ENCODE results near the gene PEX11B.

DNA sequence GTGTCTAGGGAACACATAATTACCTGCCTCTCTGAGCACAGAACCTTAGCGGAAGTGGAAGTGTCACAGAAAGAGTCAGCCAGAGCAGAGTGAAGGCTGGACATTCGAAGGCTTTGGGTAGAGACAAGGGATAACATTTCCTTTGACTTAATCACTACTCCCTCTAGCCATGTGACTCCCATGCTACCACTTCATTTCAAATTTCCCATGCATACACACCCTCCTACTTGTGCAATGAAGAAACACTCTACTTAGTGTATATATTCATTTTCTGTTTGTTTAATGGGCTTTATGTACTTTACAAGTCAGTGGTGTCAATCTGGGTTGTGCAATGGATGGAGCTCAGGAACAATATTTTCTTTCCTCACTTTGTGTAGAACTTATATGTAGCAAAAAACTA is 39.8 kb downstream of the PEX11B start:
- TF ChIP-seq YY1 (tag by site-specific recombination; IDR thresholded peaks at IDR 0.05) (no peak), PRDM4 (tag by site-specific recombination; IDR thresholded peaks at IDR 0.05) (no peak), ZNF133 (tag by site-specific recombination; IDR thresholded peaks at IDR 0.05) (no peak), REST (tag by site-specific recombination; IDR thresholded peaks at IDR 0.05) (no peak), ZNF561 (tag by site-specific recombination; IDR thresholded peaks at IDR 0.05; ENCODE audit: borderline replicate concordance) (no peak), HOXA7 (CRISPR knock-in tag; IDR thresholded peaks at IDR 0.05; ENCODE audit: borderline replicate concordance) (no peak)
- TF ChIP-seq, protein P1, sequence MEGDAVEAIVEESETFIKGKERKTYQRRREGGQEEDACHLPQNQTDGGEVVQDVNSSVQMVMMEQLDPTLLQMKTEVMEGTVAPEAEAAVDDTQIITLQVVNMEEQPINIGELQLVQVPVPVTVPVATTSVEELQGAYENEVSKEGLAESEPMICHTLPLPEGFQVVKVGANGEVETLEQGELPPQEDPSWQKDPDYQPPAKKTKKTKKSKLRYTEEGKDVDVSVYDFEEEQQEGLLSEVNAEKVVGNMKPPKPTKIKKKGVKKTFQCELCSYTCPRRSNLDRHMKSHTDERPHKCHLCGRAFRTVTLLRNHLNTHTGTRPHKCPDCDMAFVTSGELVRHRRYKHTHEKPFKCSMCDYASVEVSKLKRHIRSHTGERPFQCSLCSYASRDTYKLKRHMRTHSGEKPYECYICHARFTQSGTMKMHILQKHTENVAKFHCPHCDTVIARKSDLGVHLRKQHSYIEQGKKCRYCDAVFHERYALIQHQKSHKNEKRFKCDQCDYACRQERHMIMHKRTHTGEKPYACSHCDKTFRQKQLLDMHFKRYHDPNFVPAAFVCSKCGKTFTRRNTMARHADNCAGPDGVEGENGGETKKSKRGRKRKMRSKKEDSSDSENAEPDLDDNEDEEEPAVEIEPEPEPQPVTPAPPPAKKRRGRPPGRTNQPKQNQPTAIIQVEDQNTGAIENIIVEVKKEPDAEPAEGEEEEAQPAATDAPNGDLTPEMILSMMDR (tag by site-specific recombination; IDR thresholded peaks at IDR 0.05), result no peak
- TF ChIP-seq, protein P2, sequence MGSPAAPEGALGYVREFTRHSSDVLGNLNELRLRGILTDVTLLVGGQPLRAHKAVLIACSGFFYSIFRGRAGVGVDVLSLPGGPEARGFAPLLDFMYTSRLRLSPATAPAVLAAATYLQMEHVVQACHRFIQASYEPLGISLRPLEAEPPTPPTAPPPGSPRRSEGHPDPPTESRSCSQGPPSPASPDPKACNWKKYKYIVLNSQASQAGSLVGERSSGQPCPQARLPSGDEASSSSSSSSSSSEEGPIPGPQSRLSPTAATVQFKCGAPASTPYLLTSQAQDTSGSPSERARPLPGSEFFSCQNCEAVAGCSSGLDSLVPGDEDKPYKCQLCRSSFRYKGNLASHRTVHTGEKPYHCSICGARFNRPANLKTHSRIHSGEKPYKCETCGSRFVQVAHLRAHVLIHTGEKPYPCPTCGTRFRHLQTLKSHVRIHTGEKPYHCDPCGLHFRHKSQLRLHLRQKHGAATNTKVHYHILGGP (tag by site-specific recombination; IDR thresholded peaks at IDR 0.05), result no peak
- TF ChIP-seq, protein P3, sequence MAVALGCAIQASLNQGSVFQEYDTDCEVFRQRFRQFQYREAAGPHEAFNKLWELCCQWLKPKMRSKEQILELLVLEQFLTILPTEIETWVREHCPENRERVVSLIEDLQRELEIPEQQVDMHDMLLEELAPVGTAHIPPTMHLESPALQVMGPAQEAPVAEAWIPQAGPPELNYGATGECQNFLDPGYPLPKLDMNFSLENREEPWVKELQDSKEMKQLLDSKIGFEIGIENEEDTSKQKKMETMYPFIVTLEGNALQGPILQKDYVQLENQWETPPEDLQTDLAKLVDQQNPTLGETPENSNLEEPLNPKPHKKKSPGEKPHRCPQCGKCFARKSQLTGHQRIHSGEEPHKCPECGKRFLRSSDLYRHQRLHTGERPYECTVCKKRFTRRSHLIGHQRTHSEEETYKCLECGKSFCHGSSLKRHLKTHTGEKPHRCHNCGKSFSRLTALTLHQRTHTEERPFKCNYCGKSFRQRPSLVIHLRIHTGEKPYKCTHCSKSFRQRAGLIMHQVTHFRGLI (tag by site-specific recombination; IDR thresholded peaks at IDR 0.05), result no peak
- TF ChIP-seq, protein P4, sequence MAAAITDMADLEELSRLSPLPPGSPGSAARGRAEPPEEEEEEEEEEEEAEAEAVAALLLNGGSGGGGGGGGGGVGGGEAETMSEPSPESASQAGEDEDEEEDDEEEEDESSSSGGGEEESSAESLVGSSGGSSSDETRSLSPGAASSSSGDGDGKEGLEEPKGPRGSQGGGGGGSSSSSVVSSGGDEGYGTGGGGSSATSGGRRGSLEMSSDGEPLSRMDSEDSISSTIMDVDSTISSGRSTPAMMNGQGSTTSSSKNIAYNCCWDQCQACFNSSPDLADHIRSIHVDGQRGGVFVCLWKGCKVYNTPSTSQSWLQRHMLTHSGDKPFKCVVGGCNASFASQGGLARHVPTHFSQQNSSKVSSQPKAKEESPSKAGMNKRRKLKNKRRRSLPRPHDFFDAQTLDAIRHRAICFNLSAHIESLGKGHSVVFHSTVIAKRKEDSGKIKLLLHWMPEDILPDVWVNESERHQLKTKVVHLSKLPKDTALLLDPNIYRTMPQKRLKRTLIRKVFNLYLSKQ (tag by site-specific recombination; IDR thresholded peaks at IDR 0.05; ENCODE audit: borderline replicate concordance), result no peak

Measured in HEK293 (cell line).